Suprapubic skin (tissue), 3 donors: ENCODE data around the gene H6PD.

Experiments used
- CTCF ChIP-seq, 2 donors: fragments of 200-600 bp in 1 of 2; fragments of 450-650 bp in 1 of 2; sonication (generic) in 1 of 2; IDR thresholded peaks; one replicate each; pipeline ENCODE4 v1.5.1; 2016 to 2019; ENCODE audit warnings: antibody characterized with exemption in 2 of 2, mild to moderate bottlenecking in 1 of 2, moderate library complexity in 1 of 2
- POLR2AphosphoS5 ChIP-seq, 3 donors: sonication (generic); formaldehyde crosslinking; IDR thresholded peaks; one replicate each; pipeline ENCODE4 v1.6.1; 2017; ENCODE audit warnings: antibody characterized with exemption in 3 of 3

- no peak for TF ChIP-seq CTCF (IDR thresholded peaks at IDR 0.05)
- TF ChIP-seq POLR2AphosphoS5 (IDR thresholded peaks at IDR 0.05), result no peak
Observed at GRCh38 chr1:9315411-9316079, 81.0 kb downstream of the H6PD start.
